ENCODE data around the gene MYH10. TPM values are rescaled to one million over a fixed set of nuclear protein-coding genes. Genes with fewer than 3 reads are reported as not detected.
A peak's percentile ranks its signal among the peaks of the same experiment; 100 is the strongest.

Gene MYH10
- total RNA-seq, 1 donor from 2014 or later: 429 TPM

DNA sequence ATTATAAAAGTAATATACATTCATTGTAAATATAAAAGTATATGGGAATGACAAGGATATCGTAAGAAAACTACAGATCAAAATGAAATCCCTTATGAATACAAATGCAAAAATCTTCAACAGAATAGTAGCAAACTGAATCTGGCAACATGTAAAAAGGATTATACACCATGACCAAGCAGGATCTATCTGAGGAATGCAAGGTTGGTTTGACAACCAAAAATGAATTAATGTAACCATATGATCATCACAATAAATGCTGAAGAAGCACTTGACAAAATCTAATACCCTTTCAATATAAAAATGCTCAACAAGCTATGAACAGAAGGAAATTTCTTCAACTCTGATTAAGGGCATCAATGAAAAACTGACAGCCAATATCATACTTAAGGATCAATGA lies 146.1 kb downstream of the MYH10 start:
- Mint-ChIP-seq H3K4me3 (ENCODE audit: unreplicated experiment) (peak overlapping the region; percentile 58), H3K9me3 (ENCODE audit: unreplicated experiment) (no peaks in the 10 kb centered on the region), H3K27me3 (ENCODE audit: unreplicated experiment) (peaks cover 12% of the 10 kb centered on the region), H3K4me1 (ENCODE audit: unreplicated experiment) (no peaks in the 10 kb centered on the region), H3K36me3 (ENCODE audit: low read depth, unreplicated experiment) (peaks cover 68% of the 10 kb centered on the region), H3K27ac (ENCODE audit: unreplicated experiment) (no peak overlapping the region)
- TF ChIP-seq, protein P1, sequence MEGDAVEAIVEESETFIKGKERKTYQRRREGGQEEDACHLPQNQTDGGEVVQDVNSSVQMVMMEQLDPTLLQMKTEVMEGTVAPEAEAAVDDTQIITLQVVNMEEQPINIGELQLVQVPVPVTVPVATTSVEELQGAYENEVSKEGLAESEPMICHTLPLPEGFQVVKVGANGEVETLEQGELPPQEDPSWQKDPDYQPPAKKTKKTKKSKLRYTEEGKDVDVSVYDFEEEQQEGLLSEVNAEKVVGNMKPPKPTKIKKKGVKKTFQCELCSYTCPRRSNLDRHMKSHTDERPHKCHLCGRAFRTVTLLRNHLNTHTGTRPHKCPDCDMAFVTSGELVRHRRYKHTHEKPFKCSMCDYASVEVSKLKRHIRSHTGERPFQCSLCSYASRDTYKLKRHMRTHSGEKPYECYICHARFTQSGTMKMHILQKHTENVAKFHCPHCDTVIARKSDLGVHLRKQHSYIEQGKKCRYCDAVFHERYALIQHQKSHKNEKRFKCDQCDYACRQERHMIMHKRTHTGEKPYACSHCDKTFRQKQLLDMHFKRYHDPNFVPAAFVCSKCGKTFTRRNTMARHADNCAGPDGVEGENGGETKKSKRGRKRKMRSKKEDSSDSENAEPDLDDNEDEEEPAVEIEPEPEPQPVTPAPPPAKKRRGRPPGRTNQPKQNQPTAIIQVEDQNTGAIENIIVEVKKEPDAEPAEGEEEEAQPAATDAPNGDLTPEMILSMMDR (IDR thresholded peaks at IDR 0.05; ENCODE audit: unreplicated experiment): no peak
- DNase-seq (ENCODE audit: low spot score): no peak

GRCh38 chr17:8482546-8482945 lies 148.0 kb downstream of the MYH10 start:
- H3K4me1 Mint-ChIP-seq (ENCODE audit: unreplicated experiment): no peaks in the 10 kb centered on the region
- H3K36me3 Mint-ChIP-seq (ENCODE audit: low read depth, unreplicated experiment): peaks cover 67% of the 10 kb centered on the region
- TF ChIP-seq, protein P1 (IDR thresholded peaks at IDR 0.05; ENCODE audit: unreplicated experiment): no peak
- H3K27me3 Mint-ChIP-seq (ENCODE audit: unreplicated experiment): peaks cover 17% of the 10 kb centered on the region
- no peaks in the 10 kb centered on the region for H3K9me3 Mint-ChIP-seq (ENCODE audit: unreplicated experiment)
- H3K27ac Mint-ChIP-seq (ENCODE audit: unreplicated experiment): no peak overlapping the region
- DNase-seq (ENCODE audit: low spot score): no peak
- no peak overlapping the region for H3K4me3 Mint-ChIP-seq (ENCODE audit: unreplicated experiment)

DNA sequence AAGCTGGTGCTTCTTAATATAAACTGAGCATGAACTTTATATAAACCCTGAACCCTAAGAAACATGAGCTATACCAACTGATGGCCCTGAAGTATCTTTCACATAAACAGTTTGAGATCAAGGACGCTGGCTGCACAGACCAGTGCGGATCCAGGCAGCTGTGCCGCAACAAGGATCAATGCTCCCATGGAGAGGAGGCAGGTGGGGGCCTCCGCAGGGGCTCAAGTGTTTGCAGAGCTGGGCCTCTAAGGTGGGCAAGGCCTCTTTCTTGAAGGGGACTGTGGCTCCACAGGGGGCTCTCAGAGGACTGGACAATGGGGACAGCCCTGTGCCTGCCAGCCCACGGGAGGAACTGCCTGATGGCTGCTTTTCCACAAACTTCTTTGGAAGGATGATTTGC lies 148.8 kb downstream of the MYH10 start:
- DNase-seq (ENCODE audit: low spot score): no peak
- Mint-ChIP-seq H3K36me3 (ENCODE audit: low read depth, unreplicated experiment) (peaks cover 60% of the 10 kb centered on the region), H3K27me3 (ENCODE audit: unreplicated experiment) (peaks cover 17% of the 10 kb centered on the region), H3K9me3 (ENCODE audit: unreplicated experiment) (no peaks in the 10 kb centered on the region), H3K4me3 (ENCODE audit: unreplicated experiment) (no peak overlapping the region), H3K27ac (ENCODE audit: unreplicated experiment) (no peak overlapping the region), H3K4me1 (ENCODE audit: unreplicated experiment) (no peaks in the 10 kb centered on the region)
- TF ChIP-seq, protein P1 (IDR thresholded peaks at IDR 0.05; ENCODE audit: unreplicated experiment): no peak

GRCh38 chr17:8481089-8481488 lies 149.4 kb downstream of the MYH10 start:
- no peaks in the 10 kb centered on the region for H3K9me3 Mint-ChIP-seq (ENCODE audit: unreplicated experiment)
- peaks cover 17% of the 10 kb centered on the region for H3K27me3 Mint-ChIP-seq (ENCODE audit: unreplicated experiment)
- TF ChIP-seq, protein P1 (IDR thresholded peaks at IDR 0.05; ENCODE audit: unreplicated experiment): no peak
- no peak overlapping the region for H3K4me3 Mint-ChIP-seq (ENCODE audit: unreplicated experiment)
- H3K27ac Mint-ChIP-seq (ENCODE audit: unreplicated experiment): peak overlapping the region; percentile 72
- no peaks in the 10 kb centered on the region for H3K4me1 Mint-ChIP-seq (ENCODE audit: unreplicated experiment)
- no peak for DNase-seq (ENCODE audit: low spot score)
- peaks cover 57% of the 10 kb centered on the region for H3K36me3 Mint-ChIP-seq (ENCODE audit: low read depth, unreplicated experiment)

DNA sequence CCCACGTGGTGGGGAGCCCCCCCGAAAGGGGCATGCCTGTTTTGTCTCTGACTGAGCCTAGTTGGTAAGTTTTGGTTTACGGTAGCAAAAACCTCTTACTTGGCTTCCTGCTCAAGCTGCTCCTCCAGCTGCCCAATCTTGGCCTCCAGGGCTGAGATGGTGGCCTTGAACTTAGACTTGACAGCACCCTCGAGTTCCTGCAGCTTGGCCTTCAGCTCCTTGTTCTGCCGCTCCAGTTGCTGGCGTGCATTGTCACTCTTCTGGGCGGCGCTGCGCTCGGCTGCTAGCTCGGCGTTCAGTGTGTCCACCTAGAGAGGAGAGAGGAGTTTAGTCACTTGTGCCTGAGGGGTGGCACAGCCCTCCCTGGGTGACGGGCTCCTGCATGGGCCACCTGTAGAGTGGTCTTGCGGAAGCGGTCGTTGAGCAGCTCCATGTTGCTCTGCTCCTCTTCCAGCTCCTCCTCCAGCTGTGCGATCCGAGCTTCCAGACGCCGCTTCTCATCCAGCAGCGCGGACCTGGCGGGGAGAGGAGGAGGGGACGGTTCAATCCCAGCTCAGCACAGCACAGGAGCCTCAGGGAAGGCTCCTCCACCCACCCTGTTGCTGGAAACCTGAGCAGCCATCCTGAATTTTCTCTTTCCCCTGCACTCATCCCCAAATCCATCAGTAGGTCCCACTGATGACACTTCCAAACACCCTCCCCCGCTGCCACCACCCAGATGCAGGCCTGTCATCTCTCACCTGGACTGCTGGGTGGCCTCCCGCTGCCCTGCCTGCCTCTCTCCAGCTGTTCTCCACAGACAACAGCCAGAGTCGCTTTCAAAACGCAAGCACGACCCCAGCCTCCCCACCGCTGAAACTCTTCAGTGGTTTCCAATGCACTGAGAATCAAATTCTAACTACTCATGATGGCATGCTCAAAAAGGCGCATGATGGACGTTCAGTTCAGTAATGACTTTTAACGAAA lies 150.2 kb downstream of the MYH10 start:
- no peak overlapping the region for H3K4me3 Mint-ChIP-seq (ENCODE audit: unreplicated experiment)
- peaks cover 56% of the 10 kb centered on the region for H3K36me3 Mint-ChIP-seq (ENCODE audit: low read depth, unreplicated experiment)
- no peak for DNase-seq (ENCODE audit: low spot score)
- peak overlapping the region; percentile 72 for H3K27ac Mint-ChIP-seq (ENCODE audit: unreplicated experiment)
- no peaks in the 10 kb centered on the region for H3K9me3 Mint-ChIP-seq (ENCODE audit: unreplicated experiment)
- peaks cover 17% of the 10 kb centered on the region for H3K27me3 Mint-ChIP-seq (ENCODE audit: unreplicated experiment)
- TF ChIP-seq, protein P1 (IDR thresholded peaks at IDR 0.05; ENCODE audit: unreplicated experiment): no peak
- peaks cover 2% of the 10 kb centered on the region for H3K4me1 Mint-ChIP-seq (ENCODE audit: unreplicated experiment)
